Measurements from ENCODE around the gene ETV2.

DNA sequence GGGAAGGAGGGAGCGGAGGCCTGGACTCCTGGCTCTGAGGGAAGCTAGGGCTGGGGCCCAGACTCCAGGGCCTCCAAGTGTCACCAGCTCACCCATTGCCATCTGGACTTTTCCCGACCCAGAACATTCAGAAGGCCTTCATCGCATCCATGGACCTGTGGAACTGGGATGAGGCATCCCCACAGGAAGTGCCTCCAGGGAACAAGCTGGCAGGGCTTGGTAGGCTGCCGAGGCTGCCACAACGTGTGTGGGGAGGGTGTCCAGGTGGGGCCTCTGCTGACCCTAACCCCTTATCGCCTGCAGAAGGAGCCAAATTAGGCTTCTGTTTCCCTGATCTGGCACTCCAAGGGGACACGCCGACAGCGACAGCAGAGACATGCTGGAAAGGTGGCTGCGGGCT lies 767 bp downstream of the ETV2 start:
- TF ChIP-seq RARB (CRISPR knock-in tag; IDR thresholded peaks at IDR 0.05), result no peak
- TF ChIP-seq ZNF8 (CRISPR knock-in tag; IDR thresholded peaks at IDR 0.05), result no peak
- no peak for TF ChIP-seq ZNF565 (CRISPR knock-in tag; conservative IDR thresholded peaks at IDR 0.05; ENCODE audit: low read depth)
- TF ChIP-seq ARNTL (CRISPR knock-in tag; IDR thresholded peaks at IDR 0.05; ENCODE audit: borderline replicate concordance, low read depth), result no peak
- TF ChIP-seq ZFP30 (CRISPR knock-in tag; IDR thresholded peaks at IDR 0.05), result no peak
- TF ChIP-seq PPARA (CRISPR knock-in tag; IDR thresholded peaks at IDR 0.05; ENCODE audit: borderline replicate concordance), result no peak
- no peak for TF ChIP-seq CSDC2 (CRISPR knock-in tag; IDR thresholded peaks at IDR 0.05)
- TF ChIP-seq ZNF70 (CRISPR knock-in tag; IDR thresholded peaks at IDR 0.05), result no peak
- TF ChIP-seq, protein P1, sequence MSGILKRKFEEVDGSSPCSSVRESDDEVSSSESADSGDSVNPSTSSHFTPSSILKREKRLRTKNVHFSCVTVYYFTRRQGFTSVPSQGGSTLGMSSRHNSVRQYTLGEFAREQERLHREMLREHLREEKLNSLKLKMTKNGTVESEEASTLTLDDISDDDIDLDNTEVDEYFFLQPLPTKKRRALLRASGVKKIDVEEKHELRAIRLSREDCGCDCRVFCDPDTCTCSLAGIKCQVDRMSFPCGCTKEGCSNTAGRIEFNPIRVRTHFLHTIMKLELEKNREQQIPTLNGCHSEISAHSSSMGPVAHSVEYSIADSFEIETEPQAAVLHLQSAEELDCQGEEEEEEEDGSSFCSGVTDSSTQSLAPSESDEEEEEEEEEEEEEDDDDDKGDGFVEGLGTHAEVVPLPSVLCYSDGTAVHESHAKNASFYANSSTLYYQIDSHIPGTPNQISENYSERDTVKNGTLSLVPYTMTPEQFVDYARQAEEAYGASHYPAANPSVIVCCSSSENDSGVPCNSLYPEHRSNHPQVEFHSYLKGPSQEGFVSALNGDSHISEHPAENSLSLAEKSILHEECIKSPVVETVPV (CRISPR knock-in tag; IDR thresholded peaks at IDR 0.05), result no peak
- TF ChIP-seq BACH2 (CRISPR knock-in tag; IDR thresholded peaks at IDR 0.05; ENCODE audit: borderline replicate concordance), result no peak
